Stomach (tissue), 4 donors: ENCODE measurements around the gene RAD21L1.

Source experiments
- POLR2AphosphoS5 ChIP-seq, 3 donors: sonication (generic); formaldehyde crosslinking; IDR thresholded peaks; one replicate each; pipeline ENCODE4 v1.6.1; 2016; ENCODE audit warnings: antibody characterized with exemption in 3 of 3
- TF ChIP-seq, protein P1 (sequence below), 7 experiments: fragments of 450-650 bp in 4 of 7; fragments of 200-600 bp in 3 of 7; sonication (generic) in 3 of 7; IDR thresholded peaks; one replicate each; pipeline ENCODE4 v1.5.1; 2016 to 2019; ENCODE audit warnings: antibody characterized with exemption in 7 of 7, control low read depth in 2 of 7, mild to moderate bottlenecking in 1 of 7

DNA sequence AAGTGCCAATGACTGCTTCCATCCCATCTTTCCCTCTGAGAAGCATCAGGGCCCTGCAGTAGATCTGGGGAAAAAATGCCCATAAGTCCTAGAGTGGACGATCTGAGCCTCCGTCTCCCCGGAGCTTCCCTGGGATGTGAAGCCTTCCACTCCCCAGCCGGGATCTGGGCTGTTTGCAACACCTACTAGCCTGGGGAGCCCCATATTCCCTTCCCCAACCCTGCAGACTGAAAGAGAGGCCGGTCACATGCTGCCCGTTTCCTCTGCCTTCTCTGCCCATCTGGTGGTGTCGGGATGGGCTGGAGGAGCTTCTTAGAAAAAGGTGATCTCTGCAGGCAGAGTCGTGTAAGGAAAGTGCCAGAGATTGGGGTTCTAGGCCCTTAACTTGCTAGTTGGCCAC is 41.3 kb downstream of the RAD21L1 start:
- TF ChIP-seq POLR2AphosphoS5 (IDR thresholded peaks at IDR 0.05), result no peak
- TF ChIP-seq, protein P1, sequence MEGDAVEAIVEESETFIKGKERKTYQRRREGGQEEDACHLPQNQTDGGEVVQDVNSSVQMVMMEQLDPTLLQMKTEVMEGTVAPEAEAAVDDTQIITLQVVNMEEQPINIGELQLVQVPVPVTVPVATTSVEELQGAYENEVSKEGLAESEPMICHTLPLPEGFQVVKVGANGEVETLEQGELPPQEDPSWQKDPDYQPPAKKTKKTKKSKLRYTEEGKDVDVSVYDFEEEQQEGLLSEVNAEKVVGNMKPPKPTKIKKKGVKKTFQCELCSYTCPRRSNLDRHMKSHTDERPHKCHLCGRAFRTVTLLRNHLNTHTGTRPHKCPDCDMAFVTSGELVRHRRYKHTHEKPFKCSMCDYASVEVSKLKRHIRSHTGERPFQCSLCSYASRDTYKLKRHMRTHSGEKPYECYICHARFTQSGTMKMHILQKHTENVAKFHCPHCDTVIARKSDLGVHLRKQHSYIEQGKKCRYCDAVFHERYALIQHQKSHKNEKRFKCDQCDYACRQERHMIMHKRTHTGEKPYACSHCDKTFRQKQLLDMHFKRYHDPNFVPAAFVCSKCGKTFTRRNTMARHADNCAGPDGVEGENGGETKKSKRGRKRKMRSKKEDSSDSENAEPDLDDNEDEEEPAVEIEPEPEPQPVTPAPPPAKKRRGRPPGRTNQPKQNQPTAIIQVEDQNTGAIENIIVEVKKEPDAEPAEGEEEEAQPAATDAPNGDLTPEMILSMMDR (IDR thresholded peaks at IDR 0.05), result no peak
